BLaER1 (cell line): ENCODE measurements around the gene FOS.
A peak's percentile ranks its signal among the peaks of the same experiment; 100 is the strongest.
"Not testable (repeated sequence)": the region's sequence is repeated elsewhere in the genome, so short reads cannot be mapped to it uniquely, and the experiment has no call there.

ENCODE experiments used
- H3K27ac ChIP-seq: shearing (Covaris generic); formaldehyde crosslinking; 2 replicates; pipeline ENCODE4 v1.8.1; 2022
- H3K27me3 ChIP-seq: shearing (Covaris generic); formaldehyde crosslinking; 2 replicates; pipeline ENCODE4 v1.8.1; 2022
- H3K36me3 ChIP-seq: shearing (Covaris generic); formaldehyde crosslinking; 2 replicates; pipeline ENCODE4 v1.8.1; 2022
- H3K4me1 ChIP-seq: shearing (Covaris generic); formaldehyde crosslinking; 2 replicates; pipeline ENCODE4 v1.8.1; 2022
- H3K4me2 ChIP-seq: shearing (Covaris generic); formaldehyde crosslinking; 2 replicates; pipeline ENCODE4 v1.8.1; 2022
- H3K4me3 ChIP-seq: shearing (Covaris generic); formaldehyde crosslinking; 2 replicates; pipeline ENCODE4 v1.8.1; 2022
- H3K9ac ChIP-seq: shearing (Covaris generic); formaldehyde crosslinking; 2 replicates; pipeline ENCODE4 v1.8.1; 2022
- H3K9me3 ChIP-seq: shearing (Covaris generic); formaldehyde crosslinking; 2 replicates; pipeline ENCODE4 v1.8.1; 2022
- H4K20me1 ChIP-seq: shearing (Covaris generic); formaldehyde crosslinking; 2 replicates; pipeline ENCODE4 v1.8.1; 2022
- Cebpa-rat ChIP-seq: shearing (Covaris generic); IDR thresholded peaks from 2 replicates; pipeline ENCODE4 v1.8.1; 2022

Gene FOS

DNA sequence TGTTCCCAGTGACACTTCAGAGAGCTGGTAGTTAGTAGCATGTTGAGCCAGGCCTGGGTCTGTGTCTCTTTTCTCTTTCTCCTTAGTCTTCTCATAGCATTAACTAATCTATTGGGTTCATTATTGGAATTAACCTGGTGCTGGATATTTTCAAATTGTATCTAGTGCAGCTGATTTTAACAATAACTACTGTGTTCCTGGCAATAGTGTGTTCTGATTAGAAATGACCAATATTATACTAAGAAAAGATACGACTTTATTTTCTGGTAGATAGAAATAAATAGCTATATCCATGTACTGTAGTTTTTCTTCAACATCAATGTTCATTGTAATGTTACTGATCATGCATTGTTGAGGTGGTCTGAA, 3.0 kb downstream of the FOS start:
- no peak overlapping the region for H3K4me3 ChIP-seq
- peaks cover 12% of the 10 kb centered on the region; the same call in 1 of the 2 replicates for H3K36me3 ChIP-seq
- TF ChIP-seq Cebpa-rat = no peak
- peaks cover 43% of the 10 kb centered on the region for H3K27me3 ChIP-seq
- H3K4me1 ChIP-seq = peaks cover 33% of the 10 kb centered on the region
- no peak overlapping the region for H3K9ac ChIP-seq
- H3K27ac ChIP-seq = no peak overlapping the region
- H3K9me3 ChIP-seq = no peaks in the 10 kb centered on the region
- no peak overlapping the region for H3K4me2 ChIP-seq
- peaks cover 29% of the 10 kb centered on the region for H4K20me1 ChIP-seq

DNA sequence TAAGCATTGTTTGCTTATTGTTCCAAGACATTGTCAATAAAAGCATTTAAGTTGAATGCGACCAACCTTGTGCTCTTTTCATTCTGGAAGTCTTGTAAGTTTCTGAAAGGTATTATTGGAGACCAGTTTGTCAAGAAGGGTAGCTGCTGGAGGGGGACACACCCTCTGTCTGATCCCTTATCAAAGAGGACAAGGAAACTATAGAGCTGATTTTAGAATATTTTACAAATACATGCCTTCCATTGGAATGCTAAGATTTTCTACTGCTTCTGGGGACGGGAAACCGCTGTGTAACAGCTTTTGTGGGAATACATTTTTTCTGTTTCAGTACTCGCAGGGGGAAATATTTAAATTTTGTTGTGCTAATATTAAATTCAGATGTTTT, 3.5 kb downstream of the FOS start:
- no peaks in the 10 kb centered on the region for H3K9me3 ChIP-seq
- no peak overlapping the region for H3K27ac ChIP-seq
- no peak overlapping the region for H3K4me2 ChIP-seq
- peaks cover 29% of the 10 kb centered on the region for H4K20me1 ChIP-seq
- no peak overlapping the region for H3K4me3 ChIP-seq
- peaks cover 12% of the 10 kb centered on the region; the same call in 1 of the 2 replicates for H3K36me3 ChIP-seq
- H3K4me1 ChIP-seq = peaks cover 33% of the 10 kb centered on the region
- peaks cover 37% of the 10 kb centered on the region for H3K27me3 ChIP-seq
- H3K9ac ChIP-seq = no peak overlapping the region
- no peak for TF ChIP-seq Cebpa-rat

DNA sequence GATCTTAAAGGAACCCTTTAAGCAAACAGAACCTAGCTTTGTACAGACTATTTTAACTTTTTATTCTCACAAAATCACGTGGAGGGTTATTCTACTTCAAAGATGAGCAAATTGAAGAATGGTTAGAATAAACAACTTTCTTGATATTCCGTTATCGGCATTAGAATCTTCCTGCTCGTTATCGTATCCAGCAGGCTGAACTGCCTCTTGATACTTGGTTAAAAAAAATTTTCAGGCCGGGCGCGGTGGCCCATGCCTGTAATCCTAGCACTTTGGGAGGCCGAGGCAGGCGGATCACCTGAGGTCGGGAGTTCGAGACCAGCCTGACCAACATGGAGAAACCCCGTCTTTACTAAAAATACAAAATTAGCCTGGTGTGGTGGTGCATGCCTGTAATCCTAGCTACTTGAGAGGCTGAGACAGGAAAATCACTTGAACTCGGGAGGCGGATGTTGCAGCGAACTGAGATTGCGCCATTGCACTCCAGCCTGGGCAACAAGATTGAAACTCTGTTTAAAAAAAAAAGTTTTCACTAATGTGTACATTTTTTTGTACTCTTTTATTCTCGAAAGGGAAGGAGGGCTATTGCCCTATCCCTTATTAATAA, 4.0 kb downstream of the FOS start:
- H3K4me2 ChIP-seq, H3K9ac ChIP-seq, H3K4me3 ChIP-seq, H3K9me3 ChIP-seq, H3K27ac ChIP-seq: not testable (repeated sequence)
- Histone ChIP-seq H3K27me3 (peaks cover 32% of the 10 kb centered on the region), H4K20me1 (peaks cover 29% of the 10 kb centered on the region), H3K36me3 (peaks cover 12% of the 10 kb centered on the region; the same call in 1 of the 2 replicates), H3K4me1 (peaks cover 33% of the 10 kb centered on the region)
- TF ChIP-seq Cebpa-rat = 0 out of 2 replicates have a peak, but pooled peaks have one; percentile 18

DNA sequence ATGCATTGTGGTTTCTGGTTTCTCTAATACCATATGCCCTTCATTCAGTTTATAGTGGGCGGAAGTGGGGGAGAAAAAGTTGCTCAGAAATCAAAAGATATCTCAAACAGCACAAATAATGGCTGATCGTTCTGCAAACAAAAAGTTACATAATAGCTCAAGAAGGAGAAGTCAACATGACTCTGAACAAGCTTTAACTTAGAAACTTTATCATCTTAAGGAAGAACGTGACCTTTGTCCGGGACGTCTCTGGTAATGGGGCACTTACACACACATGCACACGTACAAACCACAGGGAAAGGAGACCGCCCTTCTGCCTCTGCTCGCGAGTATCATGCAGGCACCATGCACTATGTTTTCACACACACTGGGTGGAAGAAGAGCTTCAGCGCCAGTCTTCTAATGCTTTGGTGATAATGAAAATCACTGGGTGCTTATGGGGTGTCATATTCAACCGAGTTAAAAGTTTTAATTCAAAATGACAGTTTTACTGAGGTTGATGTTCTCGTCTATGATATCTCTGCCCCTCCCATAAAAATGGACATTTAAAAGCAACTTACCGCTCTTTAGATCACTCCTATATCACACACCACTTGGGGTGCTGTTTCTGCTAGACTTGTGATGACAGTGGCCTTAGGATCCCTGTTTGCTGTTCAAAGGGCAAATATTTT, 4.7 kb downstream of the FOS start:
- H3K9me3 ChIP-seq = no peaks in the 10 kb centered on the region
- no peak overlapping the region for H3K27ac ChIP-seq
- H3K36me3 ChIP-seq = peaks cover 12% of the 10 kb centered on the region; the same call in 1 of the 2 replicates
- no peak overlapping the region for H3K4me3 ChIP-seq
- H3K27me3 ChIP-seq = peaks cover 28% of the 10 kb centered on the region
- no peak for TF ChIP-seq Cebpa-rat
- peaks cover 29% of the 10 kb centered on the region for H4K20me1 ChIP-seq
- H3K4me1 ChIP-seq = peaks cover 36% of the 10 kb centered on the region
- H3K9ac ChIP-seq = no peak overlapping the region
- H3K4me2 ChIP-seq = no peak overlapping the region

DNA sequence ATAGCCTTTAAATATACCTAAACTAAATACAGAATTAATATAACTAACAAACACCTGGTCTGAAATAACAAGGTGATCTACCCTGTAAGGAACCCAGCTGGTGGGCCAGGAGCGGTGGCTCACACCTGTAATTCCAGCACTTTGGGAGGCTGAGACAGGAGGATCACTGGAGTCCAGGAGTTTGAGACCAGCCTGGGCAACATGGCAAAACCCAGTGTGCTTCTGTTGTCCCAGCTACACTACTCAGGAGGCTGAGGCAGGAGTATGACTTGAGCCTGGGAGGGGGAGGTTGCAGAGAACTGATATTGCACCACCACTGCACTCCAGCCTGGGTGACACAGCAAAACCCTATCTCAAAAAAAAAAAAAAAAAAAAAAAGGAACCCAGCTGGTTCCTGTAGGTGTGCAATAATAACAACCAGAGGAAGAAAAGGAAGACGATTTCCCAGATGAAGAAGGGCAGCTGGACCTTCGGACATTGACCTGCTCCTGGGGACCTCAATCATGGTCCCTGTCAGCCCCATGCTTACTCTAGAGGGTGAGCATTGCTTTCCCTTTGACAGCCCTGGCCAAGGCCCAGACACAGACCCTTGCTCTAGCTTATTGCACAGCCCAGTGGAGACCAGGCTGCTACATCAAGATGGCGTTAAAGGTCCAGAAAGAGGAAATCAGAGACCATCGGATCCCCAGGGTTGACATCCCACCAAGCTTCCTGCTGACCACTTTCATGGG, 5.4 kb downstream of the FOS start:
- peaks cover 26% of the 10 kb centered on the region for H4K20me1 ChIP-seq
- H3K4me1 ChIP-seq = peaks cover 38% of the 10 kb centered on the region
- no peaks in the 10 kb centered on the region for H3K9me3 ChIP-seq
- H3K4me2 ChIP-seq = no peak overlapping the region
- no peak overlapping the region for H3K27ac ChIP-seq
- no peak overlapping the region for H3K9ac ChIP-seq
- peaks cover 25% of the 10 kb centered on the region for H3K27me3 ChIP-seq
- peaks cover 12% of the 10 kb centered on the region; the same call in 1 of the 2 replicates for H3K36me3 ChIP-seq
- TF ChIP-seq Cebpa-rat = no peak
- H3K4me3 ChIP-seq = no peak overlapping the region

DNA sequence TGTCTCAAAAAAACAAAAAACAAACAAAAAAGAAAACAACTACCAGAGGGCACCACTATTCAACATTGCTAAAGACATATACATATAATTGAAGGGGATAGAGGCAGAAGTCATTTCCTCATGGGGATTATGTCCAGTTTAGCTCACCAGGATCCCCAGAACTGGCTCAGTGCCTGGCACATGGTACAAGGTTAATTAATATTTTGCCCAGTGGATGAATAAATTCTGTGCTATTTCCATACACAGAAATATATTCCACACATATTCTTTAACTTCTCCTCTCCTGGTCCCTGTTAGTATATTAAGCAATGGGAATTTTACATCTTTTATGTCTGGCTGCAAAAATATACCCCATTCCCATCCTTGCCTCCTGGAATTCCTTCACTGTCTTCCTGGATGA, 6.7 kb downstream of the FOS start:
- Histone ChIP-seq H3K4me2 (no peak overlapping the region), H3K4me3 (no peak overlapping the region), H3K9me3 (no peaks in the 10 kb centered on the region), H3K27ac (no peak overlapping the region), H3K4me1 (peaks cover 26% of the 10 kb centered on the region), H3K27me3 (peaks cover 12% of the 10 kb centered on the region), H3K36me3 (peaks cover 12% of the 10 kb centered on the region; the same call in 1 of the 2 replicates), H3K9ac (no peak overlapping the region), H4K20me1 (peaks cover 13% of the 10 kb centered on the region)
- TF ChIP-seq Cebpa-rat = no peak

DNA sequence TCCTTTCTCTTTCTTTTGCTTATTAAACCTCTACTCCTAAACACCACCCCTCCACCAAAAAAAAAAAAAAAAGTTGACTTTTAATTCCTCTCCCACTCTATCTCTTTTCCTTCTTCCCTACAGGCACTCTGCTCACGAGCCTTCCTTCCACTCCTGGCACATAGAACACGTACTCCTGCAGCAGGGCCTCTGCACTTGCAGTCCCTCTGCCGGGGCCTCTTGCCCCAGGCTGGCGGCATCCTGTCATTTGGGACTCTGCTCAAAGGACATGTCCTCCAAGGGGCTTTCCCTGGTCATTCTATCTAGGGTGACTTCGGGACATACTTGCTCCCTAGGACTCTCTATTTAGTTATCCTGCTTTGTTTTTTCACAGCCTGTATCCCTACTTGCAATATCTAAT, 7.7 kb downstream of the FOS start:
- Histone ChIP-seq H4K20me1 (peaks cover 3% of the 10 kb centered on the region), H3K9ac (no peak overlapping the region), H3K4me2 (peak overlapping the region; percentile 75; the same call in 1 of the 2 replicates), H3K27ac (no peak overlapping the region), H3K36me3 (peaks cover 2% of the 10 kb centered on the region; the same call in 1 of the 2 replicates), H3K4me3 (no peak overlapping the region), H3K27me3 (peaks cover 2% of the 10 kb centered on the region), H3K4me1 (peaks cover 26% of the 10 kb centered on the region), H3K9me3 (no peaks in the 10 kb centered on the region)
- no peak for TF ChIP-seq Cebpa-rat

DNA sequence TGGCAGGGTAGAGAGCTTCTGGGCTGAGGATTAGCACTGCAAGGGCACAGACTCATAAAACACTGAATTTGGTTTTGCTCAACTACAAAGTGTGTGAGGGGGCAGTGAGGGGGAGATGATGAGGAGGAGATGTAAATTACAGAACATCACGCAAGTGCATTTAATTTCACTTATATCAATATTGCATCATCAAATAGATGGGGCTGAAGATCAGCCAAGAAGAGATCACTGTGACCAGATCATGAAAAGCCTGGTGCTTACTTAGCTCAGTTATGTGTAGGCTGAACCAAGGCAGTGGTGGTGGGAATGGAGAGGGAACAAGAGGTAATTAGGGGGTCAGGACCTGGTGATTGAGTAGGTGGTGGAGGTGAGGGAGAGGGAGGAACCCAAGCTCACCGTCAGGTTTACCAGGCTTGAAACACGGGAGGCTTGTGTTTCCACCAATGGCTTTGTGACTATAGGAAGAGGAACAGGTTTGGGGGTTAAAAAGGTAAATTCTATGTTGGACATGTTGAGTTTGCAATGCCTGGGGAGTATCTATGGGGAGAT, 11.3 kb downstream of the FOS start:
- no peak overlapping the region for H3K9ac ChIP-seq
- H3K9me3 ChIP-seq = no peaks in the 10 kb centered on the region
- H3K36me3 ChIP-seq = no peaks in the 10 kb centered on the region
- H3K4me3 ChIP-seq = no peak overlapping the region
- H3K4me2 ChIP-seq = no peak overlapping the region
- H3K27ac ChIP-seq = no peak overlapping the region
- no peaks in the 10 kb centered on the region for H3K27me3 ChIP-seq
- TF ChIP-seq Cebpa-rat = peak; percentile 46; the same call in 1 of the 2 replicates
- H3K4me1 ChIP-seq = peaks cover 39% of the 10 kb centered on the region
- no peaks in the 10 kb centered on the region for H4K20me1 ChIP-seq

DNA sequence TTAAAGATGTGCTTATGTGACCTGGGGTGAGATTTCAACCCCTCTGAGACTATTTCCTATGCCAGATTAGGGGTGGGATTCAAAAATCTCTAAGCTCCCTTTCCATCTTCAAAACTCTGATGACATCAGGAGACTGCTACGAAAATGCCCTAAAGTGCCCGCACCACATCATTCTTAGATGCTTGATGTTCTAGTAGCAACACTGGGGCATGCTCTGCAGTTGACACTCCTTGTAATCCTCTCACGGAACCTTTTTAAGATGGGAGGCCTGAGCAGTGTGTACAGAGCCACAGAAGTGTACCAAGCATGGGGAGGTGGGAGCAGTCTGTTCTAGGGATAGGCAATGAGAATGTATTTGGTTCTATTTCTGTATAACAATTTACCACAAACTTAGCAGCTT, 12.2 kb downstream of the FOS start:
- Histone ChIP-seq H3K4me2 (no peak overlapping the region), H3K9me3 (no peaks in the 10 kb centered on the region), H3K4me1 (peaks cover 49% of the 10 kb centered on the region), H3K4me3 (no peak overlapping the region), H3K27ac (no peak overlapping the region), H3K27me3 (no peaks in the 10 kb centered on the region), H4K20me1 (no peaks in the 10 kb centered on the region), H3K36me3 (no peaks in the 10 kb centered on the region), H3K9ac (no peak overlapping the region)
- TF ChIP-seq Cebpa-rat = no peak

DNA sequence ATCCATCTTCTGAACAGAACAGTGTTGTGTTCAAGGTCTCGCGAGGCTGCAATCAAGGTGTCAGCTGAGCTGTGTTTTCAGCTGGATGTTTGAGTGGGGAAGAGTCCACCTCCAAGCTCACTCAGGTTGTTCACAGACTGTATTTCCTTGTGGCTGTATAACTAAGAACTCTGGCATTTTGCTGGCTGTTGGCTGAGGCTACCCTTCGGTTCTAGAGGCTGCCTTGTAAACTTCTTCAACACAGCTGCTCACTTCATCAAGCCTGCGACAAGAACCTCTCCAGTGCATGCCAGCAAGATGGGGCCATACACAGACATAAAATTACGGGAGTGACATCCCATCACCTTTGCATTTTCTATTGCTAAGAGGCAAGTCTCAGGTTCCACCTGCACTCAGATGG, 12.7 kb downstream of the FOS start:
- H3K36me3 ChIP-seq = no peaks in the 10 kb centered on the region
- H3K4me2 ChIP-seq = no peak overlapping the region
- H4K20me1 ChIP-seq = no peaks in the 10 kb centered on the region
- no peaks in the 10 kb centered on the region for H3K9me3 ChIP-seq
- no peak overlapping the region for H3K9ac ChIP-seq
- no peak for TF ChIP-seq Cebpa-rat
- no peak overlapping the region for H3K4me3 ChIP-seq
- H3K27ac ChIP-seq = no peak overlapping the region
- H3K4me1 ChIP-seq = peaks cover 50% of the 10 kb centered on the region
- no peaks in the 10 kb centered on the region for H3K27me3 ChIP-seq
